Esophagus (tissue), 2 donors: Measurements from ENCODE around the gene SMC5. TPM values are rescaled to one million over a fixed set of nuclear protein-coding genes. Genes with fewer than 3 reads are reported as not detected.
"Not testable (repeated sequence)": the region's sequence is repeated elsewhere in the genome, so short reads cannot be mapped to it uniquely, and the experiment has no call there.

ENCODE experiments used
- H3K27ac ChIP-seq, 2 donors: one replicate each; pipeline ENCODE4 v1.5.1; 2013; ENCODE audit warnings: low read depth in 2 of 2, mild to moderate bottlenecking in 2 of 2, inconsistent platforms in 1 of 2, low read length in 1 of 2, moderate library complexity in 1 of 2
- H3K27me3 ChIP-seq, 2 donors: one replicate each; pipeline ENCODE4 v1.6.1; 2013; ENCODE audit warnings: low read length in 2 of 2, control low read depth in 1 of 2, mild to moderate bottlenecking in 1 of 2; ENCODE audit not compliant: insufficient read depth in 2 of 2, control insufficient read depth in 1 of 2
- H3K36me3 ChIP-seq, 2 donors: one replicate each; pipeline ENCODE4 v1.6.1; 2013; ENCODE audit warnings: low read length in 1 of 2; ENCODE audit not compliant: control insufficient read depth in 2 of 2, insufficient read depth in 2 of 2
- H3K4me1 ChIP-seq, 2 donors: one replicate each; pipeline ENCODE4 v1.6.1; 2013; ENCODE audit warnings: low read length in 1 of 2; ENCODE audit not compliant: control insufficient read depth in 2 of 2, insufficient read depth in 2 of 2
- H3K4me3 ChIP-seq, 2 donors: one replicate each; pipeline ENCODE4 v1.5.1; 2013; ENCODE audit warnings: low read length in 2 of 2, mild to moderate bottlenecking in 2 of 2, low read depth in 1 of 2, moderate library complexity in 1 of 2
- H3K9me3 ChIP-seq, 2 donors: one replicate each; pipeline ENCODE4 v1.6.1; 2013; ENCODE audit warnings: mild to moderate bottlenecking in 2 of 2, low read depth in 1 of 2, low read length in 1 of 2, moderate library complexity in 1 of 2; ENCODE audit not compliant: control insufficient read depth in 2 of 2, insufficient read depth in 1 of 2
- WGBS, 2 donors: extraction: QIAGEN DNeasy Blood & Tissue Kit; methylation state at CpG; one replicate each; pipeline ENCODE4 v1.1.7; 2013; 5-methylcytosine and 5-hydroxymethylcytosine counted together
- polyA plus RNA-seq, 2 donors: library from polyadenylated mRNA; stranded (reverse); fragments of 200-250 nt; gene quantifications; one replicate each; pipeline ENCODE4 v1.2.3, GENCODE V29; 2013
- donor health status: healthy with polysubstance abuse.
- donor health status: Bipolar disorder and iron deficiency.

SMC5 gene
- polyA plus RNA-seq, 2 donors, result 8.9 to 9.5 TPM

DNA sequence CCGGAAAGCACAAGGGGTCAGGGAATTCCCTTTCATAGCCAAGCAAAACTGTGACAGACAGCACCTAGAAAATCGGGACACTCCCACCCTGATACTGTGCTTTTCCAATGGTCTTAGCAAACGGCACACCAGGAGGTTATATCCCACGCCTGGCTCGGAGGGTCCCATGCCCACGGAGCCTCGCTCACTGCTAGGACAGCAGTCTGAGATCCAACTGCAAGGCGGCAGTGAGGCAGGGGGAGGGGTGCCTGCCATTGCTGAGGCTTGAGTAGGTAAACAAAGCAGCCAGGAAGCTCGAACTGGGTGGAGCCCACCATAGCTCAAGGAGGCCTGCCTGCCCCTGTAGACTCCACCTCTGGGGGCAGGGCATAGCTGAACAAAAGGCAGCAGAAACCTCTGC is 24.6 kb upstream of the SMC5 start:
- WGBS, 2 donors, result 88 to 92% methylated on average over 9 of the region's 9 CpGs
- H3K9me3 ChIP-seq, H3K27me3 ChIP-seq, H3K4me1 ChIP-seq, H3K4me3 ChIP-seq, H3K36me3 ChIP-seq, H3K27ac ChIP-seq: not testable (repeated sequence)

DNA sequence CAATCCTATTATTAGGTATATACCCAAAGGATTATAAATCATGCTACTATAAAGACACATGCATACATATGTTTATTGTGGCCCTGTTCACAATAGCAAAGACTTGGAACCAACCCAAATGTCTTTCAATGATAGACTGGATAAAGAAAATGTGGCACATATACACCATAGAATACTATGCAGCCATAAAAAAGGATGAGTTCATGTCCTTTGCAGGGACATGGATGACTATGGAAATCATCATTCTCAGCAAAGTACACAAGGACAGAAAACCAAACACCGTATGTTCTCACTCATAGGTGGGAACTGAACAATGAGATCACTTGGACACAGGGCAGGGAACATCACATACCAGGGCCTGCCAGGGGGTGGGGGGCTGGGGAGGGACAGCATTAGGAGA is 12.8 kb upstream of the SMC5 start:
- H3K27me3 ChIP-seq, H3K4me3 ChIP-seq, H3K36me3 ChIP-seq, H3K9me3 ChIP-seq, H3K4me1 ChIP-seq, H3K27ac ChIP-seq: not testable (repeated sequence)
- 95 to 97% methylated on average over 1 of the region's 1 CpG for WGBS, 2 donors

DNA sequence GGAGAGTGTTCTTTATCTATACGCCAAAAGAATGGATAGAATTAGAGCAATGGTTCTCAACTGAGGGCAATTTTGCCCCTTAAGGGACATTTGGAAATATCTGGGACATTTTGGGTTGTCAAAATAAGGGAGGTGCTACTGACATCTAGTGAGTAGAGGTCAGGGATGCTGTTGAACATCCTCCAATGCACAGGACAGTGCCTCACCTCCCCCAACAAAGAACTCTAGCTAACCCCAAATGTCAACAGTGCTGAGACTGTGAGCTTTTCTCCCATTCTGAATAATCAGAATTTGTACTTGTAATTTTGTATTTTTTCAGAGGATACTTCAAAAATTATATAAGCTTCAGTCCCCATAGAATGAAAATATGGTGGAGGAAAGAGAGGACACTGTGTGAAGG is 8.6 kb upstream of the SMC5 start:
- Histone ChIP-seq H3K9me3 (no peaks in the 10 kb centered on the region), H3K36me3 (no peaks in the 10 kb centered on the region), H3K4me1 (no peaks in the 10 kb centered on the region), H3K27me3 (no peaks in the 10 kb centered on the region), H3K4me3 (no peak overlapping the region), H3K27ac (no peak overlapping the region)
- 89 to 97% methylated on average over 1 of the region's 1 CpG for WGBS, 2 donors

DNA sequence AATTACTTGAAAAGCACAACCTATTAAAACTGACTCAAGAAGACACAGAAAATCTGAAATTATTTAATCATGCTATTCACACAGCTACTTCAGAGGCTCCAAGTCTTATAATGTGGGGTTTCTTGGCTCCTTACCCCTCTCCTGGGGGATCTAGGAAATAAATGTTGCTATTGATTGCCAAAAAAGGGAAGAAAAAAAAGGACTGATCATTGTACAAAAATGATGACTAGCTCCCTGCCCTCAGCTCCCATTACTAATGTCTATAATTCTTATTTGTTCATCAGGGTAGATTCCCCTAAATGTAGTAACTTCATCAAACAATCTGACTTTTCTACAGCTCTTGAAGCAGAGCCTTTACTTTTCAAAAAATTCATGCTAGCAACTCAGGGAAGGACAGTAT is 3.3 kb upstream of the SMC5 start:
- Histone ChIP-seq H3K9me3 (no peaks in the 10 kb centered on the region), H3K27ac (no peak overlapping the region), H3K36me3 (no peaks in the 10 kb centered on the region), H3K4me1 (peaks cover 2 to 4% of the 10 kb centered on the region in 2 donors), H3K27me3 (no peaks in the 10 kb centered on the region), H3K4me3 (peak overlapping the region in 1 of 2 donors; percentile 32)

DNA sequence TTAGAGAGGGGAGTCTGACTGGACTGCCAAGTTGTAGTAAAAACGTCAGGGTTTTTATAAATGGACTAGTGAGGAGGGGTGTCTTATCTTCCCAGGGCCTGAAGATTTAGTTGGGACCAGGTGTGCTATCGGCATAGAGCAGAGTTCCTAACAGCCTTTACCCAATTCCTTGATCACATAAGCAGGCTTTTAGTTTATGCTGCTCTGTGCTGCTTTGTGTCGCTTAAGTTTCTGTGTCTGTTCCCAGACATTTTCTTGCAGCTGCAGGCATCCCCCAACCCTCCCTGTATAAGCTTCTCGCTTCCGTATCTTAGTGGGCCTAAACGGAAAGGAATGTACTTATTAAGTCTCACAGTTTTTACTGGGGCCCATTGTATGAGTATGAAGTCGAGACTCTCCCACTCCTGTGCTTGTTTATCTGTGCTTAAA is 2.6 kb upstream of the SMC5 start:
- Histone ChIP-seq H3K4me3 (peak overlapping the region in 1 of 2 donors; percentile 32), H3K4me1 (peaks cover 3 to 6% of the 10 kb centered on the region in 2 donors), H3K9me3 (no peaks in the 10 kb centered on the region), H3K27me3 (no peaks in the 10 kb centered on the region), H3K27ac (no peak overlapping the region), H3K36me3 (no peaks in the 10 kb centered on the region)
- WGBS, 2 donors, result 32 to 35% methylated on average over 7 of the region's 7 CpGs

DNA sequence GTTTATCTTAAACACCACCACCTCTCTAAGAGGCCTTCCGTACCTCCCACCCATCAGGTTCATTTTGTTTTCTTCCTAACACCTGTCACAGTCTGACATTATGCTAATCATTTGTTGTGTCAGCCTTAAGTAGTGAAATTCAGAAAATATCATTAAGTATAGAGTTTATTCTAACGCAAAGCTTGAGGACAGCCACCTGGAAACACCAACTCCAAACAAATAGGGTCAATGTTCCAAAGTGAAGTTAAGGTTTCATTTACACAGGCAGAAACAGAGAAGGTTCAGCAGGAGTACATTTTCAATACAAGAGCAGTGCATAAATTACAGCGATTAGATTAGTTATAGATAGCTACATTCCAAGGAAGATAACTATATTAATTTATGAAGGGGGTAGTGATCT is 1.3 kb upstream of the SMC5 start:
- Histone ChIP-seq H3K27ac (peak overlapping the region; percentile 97 to 98), H3K4me3 (peak overlapping the region in 1 of 2 donors; percentile 70), H3K9me3 (no peaks in the 10 kb centered on the region), H3K27me3 (no peaks in the 10 kb centered on the region), H3K4me1 (peaks cover 5 to 8% of the 10 kb centered on the region in 2 donors), H3K36me3 (no peaks in the 10 kb centered on the region)
- WGBS, 2 donors, result 45 to 58% methylated on average over 3 of the region's 3 CpGs

DNA sequence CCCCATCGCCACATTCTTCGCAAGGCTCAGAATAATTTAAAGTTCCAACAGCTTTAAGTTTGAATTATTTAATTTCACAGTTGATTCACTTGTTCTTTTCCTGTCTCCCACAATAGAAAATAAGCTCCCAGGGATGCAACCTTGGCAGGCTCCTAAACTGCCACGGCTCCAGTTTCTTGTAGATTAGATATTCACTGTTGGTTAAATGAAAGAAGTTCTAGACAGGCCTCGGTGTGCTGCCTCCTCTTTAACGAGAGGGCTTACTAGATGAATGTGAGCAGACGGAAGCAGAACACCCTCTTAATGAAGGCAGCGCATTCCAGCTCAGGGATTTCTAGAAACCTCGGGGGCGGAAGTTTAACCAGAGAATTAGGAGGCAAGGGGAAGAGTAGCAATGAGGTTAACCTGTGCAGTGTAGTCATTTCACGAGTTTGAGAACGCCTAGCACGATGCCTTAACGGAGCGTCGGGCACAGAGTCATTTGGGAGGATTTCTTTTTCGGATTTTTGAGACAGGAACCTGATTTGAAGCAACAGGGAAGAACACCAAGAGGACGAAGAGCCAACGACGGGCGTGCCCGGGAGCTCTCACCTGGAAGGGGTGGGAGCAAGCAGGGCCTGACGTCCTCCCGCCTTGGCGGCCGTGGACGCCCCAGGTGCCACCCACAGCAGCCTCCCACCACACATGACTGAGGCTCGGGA is 637 bp upstream of the SMC5 start:
- peak overlapping the region; percentile 97 to 98 for H3K27ac ChIP-seq
- H3K27me3 ChIP-seq, result no peaks in the 10 kb centered on the region
- 5% methylated on average over 27 of the region's 27 CpGs for WGBS, 2 donors

DNA sequence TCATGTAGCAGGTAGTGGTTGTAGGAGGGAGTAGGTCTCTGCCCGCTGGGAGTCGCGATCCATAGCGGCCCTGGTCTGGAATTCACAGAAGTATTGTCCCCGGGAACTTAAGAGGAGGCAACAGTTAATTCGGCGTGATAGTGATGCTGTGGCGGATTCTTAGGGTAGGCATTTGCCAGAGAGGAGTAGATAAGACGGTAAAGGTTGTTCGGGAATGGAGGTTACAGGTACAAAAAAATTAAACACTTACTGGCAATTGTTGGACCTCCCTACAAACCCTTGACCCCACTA is 679 bp downstream of the SMC5 start:
- Histone ChIP-seq H3K4me3 (peak overlapping the region; percentile 70 to 87), H3K9me3 (no peaks in the 10 kb centered on the region), H3K36me3 (no peaks in the 10 kb centered on the region), H3K27ac (peak overlapping the region; percentile 97 to 98), H3K27me3 (no peaks in the 10 kb centered on the region), H3K4me1 (peaks cover 5 to 8% of the 10 kb centered on the region in 2 donors)
- 1% methylated on average over 10 of the region's 10 CpGs for WGBS, 2 donors

More for the DNA sequence above, 637 bp upstream of the SMC5 start:
- Histone ChIP-seq H3K4me3 (peak overlapping the region; percentile 70 to 87), H3K9me3 (no peaks in the 10 kb centered on the region), H3K36me3 (no peaks in the 10 kb centered on the region), H3K4me1 (peaks cover 5 to 8% of the 10 kb centered on the region in 2 donors)

DNA sequence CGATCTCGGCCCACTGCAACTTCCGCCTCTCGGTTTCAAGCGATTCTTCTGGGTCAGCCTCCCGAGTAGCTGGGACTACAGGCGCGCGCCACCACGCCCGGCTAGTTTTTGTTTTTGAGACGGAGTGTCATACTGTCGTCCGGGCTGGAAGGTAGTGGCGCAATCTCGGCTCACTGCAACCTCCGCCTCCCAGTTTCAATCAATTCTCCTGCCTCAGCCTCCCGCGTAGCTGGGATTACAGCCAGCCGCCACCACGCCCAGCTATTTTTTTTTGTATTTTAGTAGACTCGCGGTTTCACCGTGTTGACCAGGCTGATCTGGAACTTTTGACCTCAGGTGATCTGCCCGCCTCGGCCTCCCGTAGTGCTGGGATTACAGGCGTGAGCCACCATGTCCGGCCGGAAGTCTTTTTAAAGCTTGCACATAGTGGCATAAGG is 1.2 kb downstream of the SMC5 start:
- Histone ChIP-seq H3K9me3 (no peaks in the 10 kb centered on the region), H3K27ac (no peak overlapping the region), H3K27me3 (no peaks in the 10 kb centered on the region), H3K4me1 (peaks cover 5 to 8% of the 10 kb centered on the region in 2 donors), H3K4me3 (peak overlapping the region; percentile 70 to 87), H3K36me3 (no peaks in the 10 kb centered on the region)
- 77 to 80% methylated on average over 30 of the region's 30 CpGs for WGBS, 2 donors

DNA sequence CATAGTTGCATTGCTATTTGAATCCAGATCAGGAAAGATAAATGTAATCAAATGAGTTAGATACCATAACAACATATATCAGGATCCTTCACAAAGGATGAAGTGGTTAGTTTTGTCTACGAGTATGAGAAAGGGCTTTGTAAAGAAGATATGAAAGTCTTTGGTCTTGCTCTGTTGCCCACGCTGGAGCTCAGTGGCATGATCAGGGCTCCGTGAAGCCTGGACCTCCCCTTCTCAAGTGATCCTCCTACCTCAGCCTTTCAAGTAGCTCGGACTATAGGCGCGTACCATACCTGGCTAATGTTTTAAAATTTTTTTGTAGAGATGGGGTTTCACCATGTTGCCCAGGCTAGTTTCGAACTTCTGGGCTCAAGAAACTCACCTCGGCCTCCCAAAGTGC is 1.8 kb downstream of the SMC5 start:
- Histone ChIP-seq H3K4me1 (peaks cover 5 to 8% of the 10 kb centered on the region in 2 donors), H3K9me3 (no peaks in the 10 kb centered on the region), H3K27ac (peak overlapping the region in 1 of 2 donors; percentile 12), H3K27me3 (no peaks in the 10 kb centered on the region), H3K36me3 (no peaks in the 10 kb centered on the region), H3K4me3 (peak overlapping the region in 1 of 2 donors; percentile 70)
- WGBS, 2 donors, result 87 to 89% methylated on average over 8 of the region's 8 CpGs
